Right lung (tissue), 5 donors: ENCODE data around the gene GPATCH3. TPM values are rescaled to one million over a fixed set of nuclear protein-coding genes. Genes with fewer than 3 reads are reported as not detected.
"Not testable (repeated sequence)": the region's sequence is repeated elsewhere in the genome, so short reads cannot be mapped to it uniquely, and the experiment has no call there.

Experiments
- DNase-seq, 2 donors: peaks; one replicate each; pipeline ENCODE4 v3.0.0-alpha.2; 2013
- polyA plus RNA-seq, 5 donors: library from polyadenylated mRNA; unstranded; fragments of 120-200 nt; gene quantifications; one replicate each; pipeline versions ENCODE4 v1.2.1 to v1.2.3, GENCODE V29; 2013; ENCODE audit warnings: inconsistent platforms in 1 of 5, low replicate concordance in 1 of 5; ENCODE audit not compliant: insufficient read length in 5 of 5, insufficient read depth in 1 of 5

The GPATCH3 gene
- polyA plus RNA-seq, 5 donors = 10.4 to 13.9 (median 13.1) TPM

DNA sequence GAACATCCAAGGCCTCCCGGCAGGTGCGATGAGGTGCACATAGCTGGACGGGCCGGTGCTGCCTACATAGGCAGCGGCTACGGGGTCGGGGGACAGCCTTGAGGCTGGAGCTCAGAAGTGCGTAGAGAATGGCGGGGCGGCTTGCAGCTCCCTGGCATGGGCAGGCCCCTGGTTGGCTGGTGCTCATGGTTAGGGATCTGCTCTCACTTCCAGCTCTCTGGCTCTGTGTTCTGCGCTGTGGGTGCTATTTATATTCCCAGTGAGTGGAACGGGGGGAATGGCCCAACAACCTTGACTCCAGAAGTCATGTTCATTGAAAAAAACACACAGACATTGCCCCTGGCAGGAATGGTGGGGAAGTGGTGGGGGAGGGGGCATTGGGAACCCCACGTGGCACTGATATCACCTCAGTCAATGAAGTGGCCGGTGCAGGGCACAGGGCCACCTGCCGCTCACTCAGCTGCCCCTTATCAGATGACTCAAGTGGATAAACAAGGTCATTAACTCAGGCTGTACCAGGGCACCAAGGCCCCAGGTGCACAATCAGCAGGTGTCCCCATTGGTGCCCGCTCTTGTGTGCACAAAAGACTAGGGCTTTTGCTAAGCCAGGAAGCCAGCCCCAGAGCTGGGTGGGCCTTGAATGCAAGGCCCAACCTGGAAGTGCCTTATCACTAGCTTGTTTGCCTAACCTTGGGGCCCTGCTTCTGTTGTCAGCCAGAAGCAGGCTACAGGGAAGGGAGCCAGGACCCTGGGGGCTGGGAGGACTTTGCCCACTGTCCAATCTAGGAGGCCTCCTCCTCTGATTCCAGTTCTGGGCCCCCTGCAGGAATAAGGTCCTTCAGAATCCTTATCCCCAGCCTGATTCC lies 13.7 kb upstream of the GPATCH3 start, which contains the start of gene NR0B2:
NR0B2 (minus strand) TSS at position 222 of the 866 bp plus-strand sequence; CDS start at position 187, 35 bp downstream.
- peak; percentile 56 to 67 for DNase-seq

DNA sequence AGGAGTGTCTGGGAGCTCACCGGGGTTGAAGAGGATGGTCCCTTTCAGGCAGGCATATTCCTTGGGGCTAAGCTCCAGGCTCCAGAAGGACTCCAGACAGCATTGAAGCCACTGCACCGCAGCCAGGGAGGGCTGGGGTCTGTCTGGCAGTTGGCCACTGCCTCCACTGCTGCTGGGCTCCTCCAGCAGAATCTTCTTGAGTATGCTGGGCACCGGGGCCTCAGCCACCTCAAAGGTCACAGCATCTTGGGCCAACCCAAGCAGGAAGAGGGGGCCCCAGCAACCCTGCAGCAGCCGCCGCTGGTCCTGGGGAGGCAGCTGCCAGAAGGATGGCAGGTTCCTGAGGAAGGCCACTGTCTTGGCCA lies 13.1 kb upstream of the GPATCH3 start:
- no peak for DNase-seq

DNA sequence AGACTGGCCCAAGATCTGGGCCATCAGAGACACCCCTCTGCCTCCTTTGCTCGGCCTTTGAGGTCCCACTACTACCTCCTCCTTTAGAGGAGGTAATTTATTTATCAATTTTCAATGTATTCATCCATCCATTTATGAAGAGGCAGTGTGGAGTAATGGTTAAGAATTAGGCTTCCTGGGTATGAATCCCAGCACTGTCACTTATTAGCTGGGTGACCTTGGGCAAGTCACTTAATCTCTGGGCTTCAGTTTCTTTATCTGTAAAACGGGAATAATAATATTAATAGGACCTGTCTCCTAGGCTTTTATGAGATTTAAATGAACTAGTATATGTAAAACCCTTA lies 11.9 kb upstream of the GPATCH3 start:
- DNase-seq = no peak

DNA sequence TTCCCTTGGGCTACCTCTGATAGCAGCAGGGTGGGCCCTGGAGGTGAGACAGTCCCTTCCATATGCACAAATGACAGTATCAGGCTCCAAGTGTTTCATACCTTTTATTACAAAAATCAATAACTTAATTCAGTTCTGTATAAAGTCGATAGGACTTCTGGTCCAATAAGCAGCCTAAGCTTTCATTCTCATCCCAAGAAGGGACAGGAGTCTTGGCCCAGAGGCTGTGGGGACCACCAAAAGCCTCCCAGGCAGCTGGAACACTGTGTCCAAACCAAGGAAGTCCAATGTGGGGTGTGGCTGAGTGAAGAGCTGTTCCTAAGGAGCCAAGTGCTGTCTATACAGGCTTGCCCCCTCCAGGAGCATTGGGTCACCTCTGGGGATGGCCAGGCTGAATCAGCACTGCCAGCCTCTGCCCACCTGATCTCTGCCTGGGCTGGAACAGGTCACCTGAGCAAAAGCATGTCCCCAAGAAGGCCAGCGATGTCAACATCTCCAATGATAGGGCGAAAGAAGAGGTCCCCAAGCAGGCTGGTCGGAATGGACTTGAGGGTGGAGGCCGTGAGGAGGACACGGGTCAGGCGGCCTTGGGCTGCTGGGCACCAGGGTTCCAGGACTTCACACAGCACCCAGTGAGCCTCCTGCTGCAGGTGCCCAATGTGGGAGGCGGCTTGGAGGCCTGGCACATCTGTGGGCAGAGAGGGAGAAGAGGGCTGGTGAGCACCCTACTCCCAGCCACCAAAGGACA lies 11.3 kb upstream of the GPATCH3 start:
- DNase-seq = no peak

DNA sequence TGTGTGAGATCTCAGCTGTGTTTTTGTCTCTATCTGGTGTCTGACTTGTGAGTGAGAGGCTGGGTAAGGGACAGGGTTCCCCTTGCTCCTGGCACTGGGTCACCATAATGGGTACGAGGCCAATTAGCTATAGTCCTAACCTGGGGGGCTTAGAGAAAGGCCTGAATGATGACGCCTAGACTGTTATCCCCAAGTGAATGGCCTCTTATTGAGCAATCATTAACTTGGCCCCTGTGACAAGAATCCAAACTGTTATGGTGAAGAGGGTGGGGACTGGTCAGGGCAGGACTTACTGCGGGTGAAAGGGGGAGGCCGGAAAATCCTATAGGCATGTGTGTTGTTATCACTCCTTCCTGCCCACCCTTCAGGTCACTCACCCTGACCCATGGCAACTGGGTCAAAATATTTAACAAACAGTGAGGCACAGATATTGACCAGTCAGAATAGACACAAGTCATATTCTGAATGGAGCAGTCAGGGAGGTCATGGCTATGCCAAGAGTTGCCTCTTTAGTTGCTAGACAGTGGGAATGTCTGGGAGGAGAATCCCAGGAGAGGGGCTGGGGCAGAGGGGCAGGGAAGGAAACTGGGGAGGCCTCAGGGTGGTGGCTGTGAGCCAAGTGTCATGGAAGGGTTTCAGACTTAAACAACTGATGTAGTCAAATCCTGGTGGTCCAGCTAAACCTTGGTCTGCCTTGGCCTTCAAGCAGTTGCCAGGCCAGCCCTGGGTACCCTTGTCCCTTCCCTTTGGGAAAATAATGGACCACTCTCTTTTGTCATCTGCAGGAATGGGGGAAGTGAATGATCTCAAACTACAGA lies 10.3 kb upstream of the GPATCH3 start:
- DNase-seq = no peak

DNA sequence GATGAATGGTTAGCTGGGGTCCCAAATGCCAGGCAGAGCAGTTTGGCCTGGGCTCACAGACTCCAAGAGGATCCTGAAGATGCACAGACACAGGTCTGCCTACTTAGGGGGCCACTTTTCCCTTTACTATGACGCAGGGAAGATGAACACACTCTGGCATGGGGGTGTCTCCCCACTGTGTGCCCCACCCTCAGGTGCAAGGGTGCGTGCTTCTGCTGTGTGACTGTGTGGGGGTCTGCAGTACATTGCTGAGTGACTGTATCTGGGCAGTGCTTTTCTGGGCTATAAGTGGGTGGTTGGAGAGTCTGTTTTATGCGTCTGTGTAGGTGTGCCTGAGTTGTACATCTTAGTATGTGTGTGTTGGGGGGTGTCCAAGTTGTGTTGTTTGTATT lies 9.7 kb upstream of the GPATCH3 start:
- no peak for DNase-seq

DNA sequence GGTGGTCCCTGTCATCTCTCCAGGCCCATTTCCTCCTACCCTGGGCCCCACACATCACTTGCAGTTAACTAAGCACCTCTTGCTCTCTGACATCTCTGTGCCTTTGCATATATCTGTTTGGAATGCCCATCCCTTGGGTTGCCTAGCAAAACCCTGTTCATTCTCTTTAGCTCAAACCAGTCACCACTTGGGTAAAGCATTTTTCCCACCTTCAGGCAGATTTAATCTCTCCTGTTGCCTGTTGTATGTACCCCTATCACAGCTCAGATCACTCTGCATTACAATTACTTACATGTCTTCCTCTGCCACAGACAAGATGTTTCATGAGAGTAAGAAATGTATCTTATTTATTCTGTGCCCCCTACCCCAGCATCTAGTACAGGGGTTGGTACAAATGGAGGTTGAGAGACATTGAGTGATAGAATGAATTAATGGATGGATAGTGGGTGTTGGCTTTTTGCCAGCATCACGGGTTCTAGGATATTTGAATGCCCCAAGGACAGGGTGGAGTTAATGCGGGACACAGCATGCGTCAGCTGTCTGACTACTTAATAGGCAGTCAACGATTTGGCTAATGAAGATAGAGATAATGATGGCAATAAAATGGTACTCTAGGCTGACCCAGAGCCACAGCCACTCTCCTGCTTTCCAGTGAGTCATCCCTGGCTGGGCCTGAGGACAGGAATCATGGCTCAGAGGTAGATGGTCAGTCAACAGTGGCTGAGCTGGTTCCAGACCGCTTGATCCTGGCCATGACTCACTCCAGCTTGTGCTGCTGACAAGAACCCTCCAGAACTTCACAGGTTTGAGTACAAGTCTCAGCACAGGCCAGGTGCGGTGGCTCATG lies 7.0 kb upstream of the GPATCH3 start:
- no peak for DNase-seq

DNA sequence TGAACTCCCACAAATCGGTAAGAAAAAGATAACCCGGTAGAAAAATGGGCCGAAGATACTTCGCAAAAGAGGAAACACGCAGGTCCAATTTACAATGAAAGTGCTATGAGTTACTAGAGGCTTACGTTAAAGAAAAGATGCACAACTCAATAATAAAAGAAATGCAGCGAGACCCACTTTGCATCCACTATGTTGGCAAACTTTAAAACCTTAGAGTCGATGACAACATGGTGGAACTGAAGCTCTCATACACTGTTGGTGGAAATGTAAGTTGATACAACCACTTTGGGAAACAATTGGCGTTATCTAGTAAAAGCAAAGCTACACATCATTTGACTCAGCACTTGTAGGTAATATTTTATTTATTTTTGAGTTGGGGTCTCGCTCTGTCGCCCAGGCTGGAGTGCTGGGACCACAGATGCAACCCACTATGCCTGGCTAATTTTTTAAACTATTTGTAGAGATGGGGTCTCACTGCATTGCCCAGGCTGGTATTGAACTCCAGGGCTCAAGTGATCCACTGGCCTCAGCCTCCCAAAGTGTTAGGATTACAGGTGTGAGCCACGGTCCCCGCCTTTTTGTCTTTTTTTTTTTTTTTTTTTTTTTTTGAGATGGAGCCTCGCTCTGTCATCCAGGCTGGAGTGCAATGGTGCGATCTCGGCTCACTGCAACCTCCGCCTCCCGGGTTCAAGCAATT lies 696 bp upstream of the GPATCH3 start:
- no peak for DNase-seq

DNA sequence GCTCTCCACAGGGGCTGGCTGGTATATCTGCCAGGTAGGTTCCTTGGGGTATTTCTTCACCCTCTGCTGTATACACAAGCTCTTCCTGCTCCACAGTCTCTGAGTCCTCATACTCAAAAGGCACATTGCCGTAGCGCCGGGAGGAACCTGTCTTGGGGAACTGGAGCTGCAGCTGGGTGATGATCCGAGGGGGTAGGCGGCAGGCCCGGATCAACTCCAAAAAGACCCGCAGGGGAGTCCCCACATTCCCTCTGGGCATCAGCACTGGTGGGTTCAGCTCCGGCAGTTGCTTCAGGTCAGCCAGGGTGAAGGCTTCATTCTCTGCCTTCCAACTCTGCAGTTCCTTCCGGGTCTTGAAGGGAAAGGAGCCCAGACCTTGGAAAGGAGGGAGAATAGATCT lies 2.9 kb downstream of the GPATCH3 start:
- no peak for DNase-seq

DNA sequence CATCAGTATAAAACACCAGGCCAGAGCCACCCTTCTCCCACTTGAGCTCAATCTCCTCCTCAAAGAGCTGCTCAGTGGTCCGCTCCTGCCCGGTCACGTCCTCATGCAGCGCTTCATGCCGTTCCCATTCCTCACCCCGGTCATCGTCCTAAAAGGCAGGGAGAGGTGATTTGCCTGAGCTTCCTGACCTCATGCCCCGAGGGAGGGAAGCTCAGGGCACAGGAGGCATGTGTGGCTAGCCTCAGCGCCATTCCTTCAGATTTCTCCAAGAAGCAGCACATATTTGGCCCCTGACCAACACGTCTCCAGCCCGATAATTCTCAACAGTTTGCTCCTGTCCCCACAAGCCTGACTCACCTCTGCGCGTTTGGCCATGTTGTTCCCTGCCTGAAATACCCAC lies 6.0 kb downstream of the GPATCH3 start:
- no peak for DNase-seq

DNA sequence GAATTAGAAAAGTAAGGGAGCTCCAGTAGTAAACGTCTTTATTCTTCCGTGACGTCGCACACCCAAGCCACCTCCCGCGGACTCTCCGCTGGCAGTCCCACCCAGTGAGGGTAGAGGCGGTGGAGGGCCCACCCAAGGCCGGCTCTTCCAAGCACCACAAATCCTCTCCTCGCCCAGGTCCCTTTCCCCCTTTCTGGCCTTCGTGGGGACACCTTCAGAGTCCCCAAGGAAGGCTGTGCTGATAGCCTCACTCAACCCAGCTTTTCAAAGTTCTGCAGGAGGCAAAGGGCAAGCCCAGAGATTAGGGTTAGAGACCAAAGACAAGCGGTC lies 9.8 kb downstream of the GPATCH3 start:
- DNase-seq = no peak

DNA sequence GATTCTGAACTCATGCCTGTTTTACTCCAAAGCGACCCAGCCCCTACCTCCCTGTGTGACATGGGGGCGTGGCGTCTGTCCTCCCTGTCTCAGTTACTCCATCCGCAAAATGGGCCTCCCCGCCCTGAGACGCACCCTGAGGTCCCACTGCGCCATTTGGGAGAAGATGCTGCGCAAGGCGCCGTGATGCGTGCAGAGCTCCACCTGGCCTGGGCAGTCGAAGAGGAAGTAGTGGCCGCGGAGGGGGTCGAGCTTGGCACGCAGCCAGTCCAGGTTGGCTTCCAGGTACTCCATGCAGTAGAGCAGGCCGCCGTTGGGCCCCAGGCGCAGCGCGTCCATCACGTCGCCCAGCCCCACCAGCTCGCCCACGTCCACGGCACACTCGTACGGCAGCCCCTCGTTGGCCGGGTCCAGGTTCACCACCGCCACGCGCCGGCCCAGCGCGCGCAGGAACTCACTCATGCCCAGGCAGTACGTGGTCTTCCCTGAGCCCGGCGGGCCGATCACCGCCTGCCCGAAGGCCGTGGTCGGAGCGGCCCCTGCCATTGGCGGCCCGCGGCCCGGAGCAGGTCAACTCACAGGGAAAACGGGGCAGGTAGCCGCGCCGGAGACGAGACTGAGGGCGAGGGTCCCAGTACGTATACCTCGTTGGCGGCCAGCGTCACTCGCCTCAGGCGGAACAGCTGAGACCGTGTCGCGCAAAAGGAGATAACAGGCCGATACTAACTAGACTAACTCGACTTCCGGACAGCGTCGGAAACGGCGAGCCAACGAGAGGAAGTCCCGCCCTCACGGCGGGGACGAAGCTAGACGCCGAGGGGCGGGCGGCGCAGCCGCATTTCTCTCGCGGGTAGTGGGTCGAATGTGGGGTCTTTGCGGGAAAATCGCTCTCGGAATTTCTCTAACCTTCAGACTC lies 10.5 kb downstream of the GPATCH3 start, which contains the start of gene GPN2:
GPN2 (minus strand) TSS at position 733 of the 916 bp plus-strand sequence; CDS start at position 546, 187 bp downstream.
- peak; percentile 75 to 77 for DNase-seq

DNA sequence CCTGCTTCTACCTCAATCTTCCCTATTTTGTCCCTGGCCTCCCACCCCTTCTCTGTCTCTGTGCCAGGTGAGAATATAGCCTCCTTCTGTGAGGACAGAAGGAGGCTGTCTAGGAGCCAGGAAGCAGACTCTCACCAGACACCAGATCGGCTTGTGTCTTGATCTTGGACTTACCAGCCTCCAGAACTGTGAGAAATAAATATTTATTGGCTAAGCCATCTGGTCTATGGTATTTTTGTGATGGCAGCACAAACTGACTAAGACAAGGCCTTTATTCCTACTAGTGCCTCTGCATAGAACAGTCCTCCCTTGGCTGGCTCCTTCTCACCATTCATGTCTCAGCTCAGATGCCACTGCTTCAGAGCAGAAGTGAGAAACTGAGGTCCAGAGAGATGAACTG lies 12.0 kb downstream of the GPATCH3 start:
- no peak for DNase-seq

DNA sequence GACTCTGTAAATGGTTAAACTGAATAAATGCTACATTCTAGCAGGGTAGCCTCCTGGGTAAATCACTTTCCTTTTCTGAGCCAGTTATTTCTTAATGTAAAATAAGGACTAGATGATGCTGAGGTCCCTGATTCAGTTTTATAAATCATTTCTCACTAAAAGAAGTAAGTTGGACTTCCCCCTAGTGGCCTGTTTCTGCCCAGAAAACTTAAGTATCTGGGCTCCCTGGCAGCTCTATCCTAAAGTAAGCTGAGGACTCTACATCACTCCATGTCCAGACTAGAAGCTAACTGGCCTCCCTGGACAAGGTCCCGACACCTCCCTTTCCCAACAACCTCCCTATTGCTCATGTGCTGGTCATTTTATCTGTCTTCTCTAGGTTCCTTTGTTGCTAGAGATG lies 13.1 kb downstream of the GPATCH3 start:
- no peak for DNase-seq

DNA sequence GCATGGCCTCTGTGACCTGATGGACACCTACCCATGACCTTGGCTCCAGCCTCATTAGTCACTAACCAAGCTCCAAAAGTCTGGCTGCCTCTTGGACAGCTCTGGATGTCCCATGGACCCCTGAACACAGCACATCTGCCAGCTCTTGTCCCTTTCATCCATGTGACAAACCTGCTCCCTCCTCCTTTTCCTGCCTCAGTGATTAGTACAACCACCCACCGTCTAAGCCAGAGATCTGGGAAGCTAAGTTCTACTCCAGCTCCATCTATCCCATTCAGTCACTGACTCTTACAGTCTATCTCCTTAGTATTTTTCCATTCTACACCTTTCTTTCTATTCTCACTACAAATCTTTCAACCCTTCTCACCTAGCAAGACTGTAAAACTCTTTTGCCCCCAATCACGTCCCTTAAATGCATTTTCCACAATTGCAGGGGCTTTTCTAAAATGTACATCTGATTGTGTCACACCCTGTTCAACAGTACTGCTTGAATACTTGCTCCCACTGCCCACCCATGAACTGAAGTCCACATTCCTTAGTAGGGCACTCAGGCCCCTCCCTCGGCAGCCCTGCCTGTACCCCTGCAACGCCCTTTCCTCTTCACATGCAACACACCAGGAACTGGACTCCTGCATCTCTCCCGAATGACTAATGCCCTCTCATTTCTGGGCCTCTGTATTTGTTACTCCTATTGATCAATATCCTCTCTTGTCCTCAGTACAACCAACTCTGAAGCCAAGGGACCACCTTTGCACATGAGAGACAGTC lies 17.4 kb downstream of the GPATCH3 start:
- no peak for DNase-seq

DNA sequence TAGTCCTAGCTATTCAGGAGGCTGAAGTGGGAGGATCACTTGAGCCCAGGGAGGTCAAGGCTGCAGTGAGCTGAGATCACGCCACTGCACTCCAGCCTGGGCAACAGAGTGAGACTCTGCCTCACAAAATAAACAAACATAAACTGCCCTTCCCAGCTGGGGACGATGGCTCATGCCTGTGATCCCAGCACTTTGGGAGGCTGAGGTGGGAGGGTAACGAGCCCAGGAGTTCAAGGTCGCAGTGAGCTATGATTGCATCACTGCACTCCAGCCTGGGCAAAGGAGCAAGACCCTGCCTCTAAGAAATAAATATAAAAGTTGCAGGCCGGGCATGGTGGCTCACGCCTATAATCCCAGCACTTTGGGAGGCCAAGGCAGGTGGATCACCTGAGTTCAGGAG lies 18.7 kb downstream of the GPATCH3 start:
- DNase-seq = not testable (repeated sequence)

DNA sequence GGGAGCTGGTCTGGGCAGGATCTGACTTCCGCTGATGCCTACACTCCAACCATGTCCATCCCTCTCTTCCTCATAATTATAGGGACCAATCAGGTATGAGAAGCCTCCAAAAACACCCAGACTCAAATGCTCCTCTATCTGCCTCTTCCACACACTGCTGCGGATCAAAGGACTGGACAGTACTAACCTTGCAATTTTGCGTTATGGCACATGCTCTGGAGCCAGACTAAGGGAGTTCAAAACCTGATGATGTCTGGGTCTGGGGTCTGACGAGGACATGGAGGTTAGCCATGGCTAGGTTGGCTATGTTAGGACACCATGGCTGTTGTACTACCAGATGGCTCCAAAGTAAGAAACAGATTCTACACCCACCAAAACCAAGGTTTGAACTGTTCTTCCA lies 20.5 kb downstream of the GPATCH3 start:
- no peak for DNase-seq

DNA sequence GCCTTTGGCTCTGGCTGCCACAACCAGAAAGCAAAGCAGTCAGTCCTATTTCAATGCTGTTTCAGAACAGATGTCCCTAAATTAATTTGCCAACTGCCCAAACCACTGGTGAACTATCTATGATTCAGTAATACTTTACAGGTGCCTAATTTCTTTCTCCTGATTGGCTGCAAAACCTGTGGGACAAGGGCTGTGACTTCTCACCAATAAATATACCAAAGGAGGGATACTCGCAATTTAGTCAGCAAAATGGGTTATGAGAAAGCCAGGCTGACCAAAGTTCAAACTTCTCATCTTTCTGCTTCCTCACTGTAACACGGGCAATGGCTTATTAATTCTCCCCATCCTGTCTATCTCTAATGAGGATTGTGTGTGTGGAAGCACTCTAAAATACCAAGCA lies 22.9 kb downstream of the GPATCH3 start:
- no peak for DNase-seq

DNA sequence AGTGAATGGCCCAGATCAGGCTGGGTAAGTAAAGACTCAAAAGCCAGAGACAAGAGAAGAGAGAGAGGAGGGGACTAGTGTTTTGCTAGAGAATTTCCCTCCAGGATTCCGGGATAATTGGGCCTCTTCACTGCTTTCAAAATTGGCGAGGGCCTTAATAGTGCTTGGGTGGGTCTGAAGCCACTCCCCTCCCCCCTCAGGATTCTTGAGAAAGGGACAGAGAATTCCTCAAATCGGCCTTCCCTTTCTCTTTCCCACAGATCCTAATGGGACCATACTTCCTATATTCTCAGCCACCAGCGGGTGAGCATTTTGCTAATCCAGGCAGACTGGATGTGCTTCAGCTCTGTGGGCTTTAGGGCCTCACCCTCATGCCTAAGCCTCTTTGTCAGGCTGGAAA lies 25.4 kb downstream of the GPATCH3 start:
- DNase-seq = no peak
